ENCODE measurements around the gene CPSF2.
"Not testable (repeated sequence)": the region's sequence is repeated elsewhere in the genome, so short reads cannot be mapped to it uniquely, and the experiment has no call there.

The CPSF2 gene

DNA sequence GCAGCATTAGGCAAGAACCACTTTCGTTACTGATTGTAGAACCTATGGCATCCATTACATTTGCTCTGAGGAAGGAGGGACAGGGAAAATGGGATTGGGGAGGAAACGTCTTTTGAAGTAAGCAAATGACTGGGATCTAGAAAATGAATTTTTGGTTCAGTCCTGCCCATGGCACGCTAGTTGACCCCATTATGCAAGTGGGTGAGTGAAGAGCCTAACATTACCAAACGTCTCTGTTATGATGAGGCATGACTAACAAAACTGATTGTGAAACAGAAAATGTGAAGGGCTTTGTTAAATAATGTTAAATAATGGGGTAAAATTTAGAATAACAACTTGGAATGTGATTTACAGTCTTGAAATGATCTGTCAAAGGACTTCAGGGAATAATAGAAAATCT, 38.9 kb downstream of the CPSF2 start:
- DNase-seq = no peak

DNA sequence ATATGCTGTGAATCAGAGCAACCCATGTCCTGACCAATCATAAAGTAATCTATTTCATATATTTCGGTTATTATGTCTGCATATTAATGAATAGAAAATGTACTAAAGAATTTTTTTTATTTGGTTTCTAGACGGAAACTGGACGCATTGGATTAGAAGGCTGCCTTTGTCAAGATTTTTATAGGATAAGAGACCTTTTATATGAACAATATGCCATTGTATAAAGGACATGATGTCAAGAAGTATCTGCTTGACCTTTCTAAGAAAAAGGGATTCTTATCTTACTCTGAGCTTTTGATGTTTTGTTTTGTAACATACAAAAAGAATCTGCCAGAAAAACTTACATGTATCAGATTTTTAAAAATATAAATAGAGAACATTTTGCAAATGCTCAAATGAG, 39.8 kb downstream of the CPSF2 start:
- DNase-seq = no peak

DNA sequence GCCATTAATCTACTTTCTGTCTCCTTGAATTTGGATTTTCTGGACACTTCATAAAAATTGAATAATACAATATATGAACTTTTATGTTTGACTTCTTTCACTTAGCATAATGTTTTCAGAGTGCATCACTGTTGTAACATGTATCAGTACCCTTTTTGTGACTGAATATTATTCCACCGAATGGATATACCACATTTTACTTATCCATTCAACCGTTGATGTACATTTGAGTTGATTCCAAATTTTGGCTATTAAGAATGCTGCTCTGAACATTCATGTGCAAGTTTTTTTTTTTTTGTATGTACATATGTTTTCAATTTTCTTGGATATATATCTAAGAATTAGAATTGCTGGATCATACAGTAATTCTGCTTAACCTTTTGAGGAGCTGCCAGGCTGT, 43.2 kb downstream of the CPSF2 start:
- DNase-seq = no peak

- no peak for DNase-seq
These were observed 51.9 kb downstream of the CPSF2 start for GRCh38 chr14:92173668-92174067.

- no peak for DNase-seq
These were observed 54.0 kb downstream of the CPSF2 start for GRCh38 chr14:92175811-92176210.

GRCh38 chr14:92176476-92176875, 54.7 kb downstream of the CPSF2 start:
- DNase-seq = no peak

DNA sequence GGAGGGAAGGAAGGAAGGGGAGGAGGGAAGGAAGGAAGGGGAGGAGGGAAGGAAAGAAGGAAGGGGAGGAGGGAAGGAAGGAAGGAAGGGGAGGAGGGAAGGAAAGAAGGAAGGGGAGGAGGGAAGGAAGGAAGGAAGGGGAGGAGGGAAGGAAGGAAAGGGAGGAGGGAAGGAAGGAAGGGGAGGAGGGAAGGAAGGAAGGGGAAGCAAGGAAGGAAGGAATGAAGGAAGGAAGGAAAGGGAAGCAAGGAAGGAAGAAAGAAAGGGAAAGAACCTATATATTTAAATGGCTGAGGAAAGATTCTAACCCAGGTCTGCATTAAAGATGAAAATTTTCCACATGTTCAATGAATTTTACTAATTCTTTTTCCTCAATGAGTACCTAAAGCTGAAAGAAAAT, 57.4 kb downstream of the CPSF2 start:
- DNase-seq = not testable (repeated sequence)

DNA sequence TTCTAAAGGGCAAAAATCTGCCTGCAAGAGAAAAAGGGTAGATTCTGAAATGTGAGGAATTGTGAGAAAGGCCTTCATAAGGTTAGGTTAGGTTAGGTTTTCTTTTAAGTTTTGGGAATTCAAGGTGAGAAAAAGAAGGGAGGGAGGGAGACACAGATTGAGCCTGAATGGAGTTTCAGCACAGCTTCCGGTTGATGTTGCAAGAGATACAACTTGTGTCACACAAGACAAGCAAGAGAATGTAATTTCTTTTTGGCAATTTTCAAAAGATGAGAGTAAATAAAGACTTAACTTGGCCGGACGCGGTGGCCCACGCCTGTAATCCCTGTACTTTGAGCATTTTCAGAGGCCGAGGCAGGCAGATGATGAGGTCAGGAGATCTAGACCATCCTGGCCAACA, 63.8 kb downstream of the CPSF2 start:
- no peak for DNase-seq

- DNase-seq = not testable (repeated sequence)
These were observed 65.8 kb downstream of the CPSF2 start for GRCh38 chr14:92187616-92188015.

DNA sequence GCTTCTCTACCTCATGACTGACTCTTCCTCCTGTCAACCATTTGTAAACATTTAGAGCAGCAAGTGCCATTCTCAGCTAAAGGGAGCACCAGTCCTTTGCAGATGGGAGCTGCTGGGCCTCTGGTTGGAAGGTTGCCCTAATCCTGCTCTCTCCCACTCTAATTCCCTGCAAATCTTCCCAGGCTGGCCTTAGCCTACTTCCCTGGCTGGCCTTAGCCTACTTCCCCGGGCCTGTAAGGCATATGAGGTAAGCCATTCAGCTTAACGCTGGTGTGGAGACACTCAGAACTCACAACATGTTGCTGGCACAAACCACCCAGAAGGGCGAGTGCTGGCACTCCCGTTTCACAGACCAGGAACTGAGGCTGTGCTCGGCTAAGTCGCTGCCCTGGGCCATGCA, 69.0 kb downstream of the CPSF2 start:
- no peak for DNase-seq

DNA sequence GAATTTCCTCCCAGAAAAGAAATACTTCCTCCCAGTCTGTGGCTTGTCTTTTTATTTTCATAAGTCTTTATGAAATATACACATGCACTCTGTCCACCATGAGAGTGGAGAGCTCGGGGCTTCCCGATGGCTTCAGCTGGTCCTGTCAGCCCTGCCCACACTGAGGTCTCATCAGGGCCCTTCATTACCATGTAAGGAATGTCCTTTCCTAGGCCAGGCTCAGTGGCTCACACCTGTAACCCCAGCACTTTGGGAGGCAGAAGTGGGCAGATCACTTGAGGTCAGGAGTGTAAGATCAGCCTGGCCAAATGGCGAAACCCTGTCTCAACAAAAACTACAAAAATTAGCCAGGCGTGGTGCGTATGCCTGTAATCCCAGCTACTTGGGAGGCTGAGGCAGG, 77.0 kb downstream of the CPSF2 start:
- DNase-seq = no peak

- DNase-seq = no peak
These were observed 78.0 kb downstream of the CPSF2 start for GRCh38 chr14:92199763-92200162.

DNA sequence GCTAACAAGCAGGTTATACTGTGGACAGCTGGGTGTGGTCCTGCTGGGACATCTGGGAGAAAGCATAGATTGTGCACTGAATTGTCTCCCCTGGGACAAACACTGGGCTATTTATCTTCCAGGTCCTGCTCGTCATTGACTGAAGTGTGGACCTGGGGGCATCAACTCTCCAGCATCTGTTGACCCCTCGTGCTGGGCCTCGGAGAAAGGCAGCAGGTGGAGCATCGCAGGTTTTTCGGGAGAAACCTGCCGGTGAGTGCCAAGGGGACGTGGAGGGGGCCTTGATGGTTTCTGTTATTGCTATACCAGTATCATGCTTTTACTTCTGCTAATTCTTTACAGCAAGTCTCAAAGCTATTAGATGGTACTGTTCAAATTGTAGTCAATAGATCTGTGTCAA, 81.3 kb downstream of the CPSF2 start:
- DNase-seq = no peak

GRCh38 chr14:92204792-92205191, 83.0 kb downstream of the CPSF2 start:
- no peak for DNase-seq

DNA sequence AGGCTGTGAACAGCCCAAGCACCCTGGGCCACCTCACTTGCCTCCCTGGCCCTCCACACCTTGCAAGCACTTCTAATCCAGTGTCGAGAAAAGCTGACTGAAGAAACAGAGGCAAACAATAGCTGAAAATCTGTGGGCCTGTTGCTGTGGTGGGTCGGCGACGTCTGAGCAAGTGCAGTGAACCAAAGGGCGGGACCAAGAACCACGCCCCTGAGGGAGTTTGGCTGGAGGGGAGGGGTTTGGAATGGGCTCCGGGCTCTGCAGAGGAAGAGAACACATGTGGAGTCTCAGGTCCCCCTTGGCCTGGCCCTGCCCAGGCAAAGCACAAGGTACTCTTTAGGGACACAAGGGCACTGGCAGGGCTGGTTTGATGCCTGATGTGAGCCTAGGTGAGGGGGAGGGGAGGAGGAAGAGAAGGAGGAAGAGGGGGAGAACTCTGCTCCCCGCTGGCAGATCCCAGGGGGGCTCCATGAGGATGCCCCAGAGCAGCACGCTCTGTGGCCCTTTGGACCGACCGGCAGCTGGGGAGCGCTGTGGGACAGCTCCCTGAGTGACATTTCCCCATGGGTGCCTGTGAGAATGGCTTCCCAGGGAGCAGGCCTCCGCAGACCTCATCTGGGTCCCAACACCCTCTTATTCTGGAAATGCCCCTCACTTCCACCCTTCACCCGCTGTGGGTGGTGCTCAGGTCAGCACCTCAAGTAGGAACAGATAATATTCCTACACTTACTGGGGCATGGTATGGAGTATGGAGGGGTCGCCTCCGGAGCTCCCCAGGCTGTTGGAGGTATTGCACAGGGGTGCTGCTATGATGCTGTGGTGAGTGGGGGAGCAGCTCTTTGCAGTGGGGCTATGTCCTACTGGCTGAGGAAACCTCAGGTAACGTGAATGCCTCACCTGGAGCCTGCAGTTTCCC, 85.5 kb downstream of the CPSF2 start:
- DNase-seq = no peak

GRCh38 chr14:92207928-92208265, 86.1 kb downstream of the CPSF2 start:
- DNase-seq = no peak

GRCh38 chr14:92209141-92209540, 87.4 kb downstream of the CPSF2 start:
- no peak for DNase-seq

- not testable (repeated sequence) for DNase-seq
These were observed 91.4 kb downstream of the CPSF2 start for GRCh38 chr14:92213125-92213524.

DNA sequence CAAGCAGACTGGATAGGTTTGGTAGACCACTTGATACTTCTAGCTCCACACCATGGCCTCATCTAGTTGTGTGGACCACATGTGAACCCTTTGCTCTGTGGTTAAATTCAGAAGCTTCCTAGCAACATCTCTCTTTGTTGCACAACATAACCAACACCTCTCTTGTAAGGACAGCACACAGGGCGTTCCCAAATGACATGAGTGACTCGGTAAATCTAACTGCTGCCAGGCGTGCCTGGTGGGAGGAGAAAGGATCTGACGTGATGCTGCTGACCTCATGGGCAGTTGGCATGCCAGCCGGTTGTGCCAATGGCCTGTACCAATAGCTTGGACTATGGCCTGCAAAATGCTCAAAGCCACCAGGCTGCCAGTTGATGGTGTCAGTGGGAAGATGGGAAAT, 93.8 kb downstream of the CPSF2 start:
- no peak for DNase-seq

DNA sequence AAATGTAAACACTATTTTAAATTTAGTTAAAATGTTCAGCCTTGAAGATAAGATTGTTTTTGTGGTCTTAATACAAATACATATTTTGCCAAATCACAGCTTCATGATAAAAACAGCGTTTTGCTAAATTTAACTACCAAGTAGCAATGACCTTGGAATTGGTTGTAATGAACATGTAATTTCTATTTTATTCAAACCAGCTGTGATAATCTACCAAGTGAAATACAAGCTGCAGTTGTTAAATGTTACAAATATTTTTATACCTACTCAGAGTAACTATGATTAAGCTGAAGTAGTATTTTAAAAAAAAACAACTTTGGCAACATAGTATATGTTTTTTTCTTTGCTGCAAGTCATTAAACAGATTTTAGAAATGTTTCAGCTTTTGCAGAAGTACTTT, 96.2 kb downstream of the CPSF2 start:
- DNase-seq = no peak

Measured in NCI-H510A treated with DMSO at 0.1 percent for 48 hours (cell line).